AG09309 (cell line): ENCODE data around the gene FAM217A.

Source experiments
- DNase-seq: peaks from one replicate; pipeline ENCODE4 v3.0.0-alpha.2; 2010; ENCODE audit warnings: low read depth
- H3K4me3 ChIP-seq: 2 replicates; pipeline ENCODE4 v1.5.1; 2011; ENCODE audit warnings: mild to moderate bottlenecking, low read depth, low read length, moderate library complexity; ENCODE audit not compliant: control insufficient read depth
- CTCF ChIP-seq: IDR thresholded peaks from 2 replicates; pipeline ENCODE4 v1.5.1; 2011; ENCODE audit warnings: mild to moderate bottlenecking, low read depth, low read length, inconsistent platforms; ENCODE audit not compliant: insufficient read depth, control insufficient read depth; ENCODE audit errors: missing control alignments

FAM217A gene

GRCh38 chr6:4028051-4028450, 50.9 kb downstream of the FAM217A start:
- no peak for TF ChIP-seq CTCF
- DNase-seq = no peak
- no peak overlapping the region for H3K4me3 ChIP-seq

GRCh38 chr6:4025681-4026080, 53.3 kb downstream of the FAM217A start:
- DNase-seq = no peak
- no peak for TF ChIP-seq CTCF
- no peak overlapping the region for H3K4me3 ChIP-seq

GRCh38 chr6:4023240-4023639, 55.7 kb downstream of the FAM217A start:
- no peak overlapping the region for H3K4me3 ChIP-seq
- TF ChIP-seq CTCF = no peak
- no peak for DNase-seq

- peak overlapping the region; percentile 87 for H3K4me3 ChIP-seq
- DNase-seq = no peak
- no peak for TF ChIP-seq CTCF
Measured at GRCh38 chr6:4021854-4022695, 56.9 kb downstream of the FAM217A start.

GRCh38 chr6:4021133-4021853, 57.6 kb downstream of the FAM217A start:
- TF ChIP-seq CTCF = no peak
- peak; percentile 85 for DNase-seq
- H3K4me3 ChIP-seq = peak overlapping the region; percentile 87

- peak overlapping the region; percentile 87 for H3K4me3 ChIP-seq
- no peak for TF ChIP-seq CTCF
- no peak for DNase-seq
Measured at GRCh38 chr6:4020822-4021132, 58.2 kb downstream of the FAM217A start.
